H9 (cell line): Measurements from ENCODE around the gene DSCAM. TPM values are rescaled to one million over a fixed set of nuclear protein-coding genes. Genes with fewer than 3 reads are reported as not detected.

ENCODE experiments used
- DNase-seq: peaks from one replicate; pipeline ENCODE4 v3.0.0-alpha.2; 2017
- H2AFZ ChIP-seq: one replicate; pipeline ENCODE4 v1.6.1; 2013; ENCODE audit warnings: mild to moderate bottlenecking, low read length, control low read depth, moderate library complexity
- H2AK5ac ChIP-seq: 2 replicates; pipeline ENCODE4 v1.6.1; 2013; ENCODE audit warnings: low read length, control low read depth, mixed read lengths; ENCODE audit not compliant: insufficient read length
- H2BK120ac ChIP-seq: one replicate; pipeline ENCODE4 v1.6.1; 2013; ENCODE audit warnings: low read depth, mild to moderate bottlenecking, low read length, control low read depth, inconsistent platforms; ENCODE audit not compliant: poor library complexity, severe bottlenecking
- H2BK12ac ChIP-seq: 2 replicates; pipeline ENCODE4 v1.6.1; 2013; ENCODE audit warnings: low read length, control low read depth, mixed read lengths, low read depth; ENCODE audit not compliant: insufficient read length
- H2BK15ac ChIP-seq: 2 replicates; pipeline ENCODE4 v1.6.1; 2013; ENCODE audit warnings: low read depth, low read length, control low read depth
- H2BK20ac ChIP-seq: one replicate; pipeline ENCODE4 v1.6.1; 2013; ENCODE audit warnings: low read depth, mild to moderate bottlenecking, low read length, control low read depth, inconsistent platforms; ENCODE audit not compliant: poor library complexity, severe bottlenecking
- H2BK5ac ChIP-seq: 2 replicates; pipeline ENCODE4 v1.6.1; 2013; ENCODE audit warnings: low read length, control low read depth, mixed read lengths; ENCODE audit not compliant: insufficient read length
- H3K14ac ChIP-seq: 2 replicates; pipeline ENCODE4 v1.6.1; 2013; ENCODE audit warnings: low read length, control low read depth; ENCODE audit not compliant: insufficient read depth
- H3K18ac ChIP-seq: 2 replicates; pipeline ENCODE4 v1.6.1; 2013; ENCODE audit warnings: low read depth, mild to moderate bottlenecking, mixed read lengths, low read length, control low read depth; ENCODE audit not compliant: insufficient read length
- H3K23ac ChIP-seq: 2 replicates; pipeline ENCODE4 v1.6.1; 2013; ENCODE audit warnings: low read length, control low read depth, mixed read lengths, low read depth; ENCODE audit not compliant: insufficient read length
- H3K23me2 ChIP-seq: 2 replicates; pipeline ENCODE4 v1.6.1; 2013; ENCODE audit warnings: low read depth, mild to moderate bottlenecking, mixed read lengths, low read length, control low read depth; ENCODE audit not compliant: insufficient read length, poor library complexity, severe bottlenecking
- H3K27ac ChIP-seq: 2 replicates; pipeline ENCODE4 v1.5.1; 2013; ENCODE audit warnings: low read length, control low read depth, mixed read lengths, low read depth; ENCODE audit not compliant: insufficient read length
- H3K27me3 ChIP-seq: 2 replicates; pipeline ENCODE4 v1.6.1; 2013; ENCODE audit warnings: low read length, control low read depth, inconsistent platforms; ENCODE audit not compliant: insufficient read depth
- H3K4ac ChIP-seq: 2 replicates; pipeline ENCODE4 v1.6.1; 2013; ENCODE audit warnings: low read depth, mild to moderate bottlenecking, control low read depth, inconsistent platforms, low read length, moderate library complexity
- H3K4me1 ChIP-seq: 2 replicates; pipeline ENCODE4 v1.6.1; 2013; ENCODE audit warnings: low read length, control low read depth, inconsistent platforms; ENCODE audit not compliant: insufficient read depth
- H3K4me2 ChIP-seq: 2 replicates; pipeline ENCODE4 v1.6.1; 2013; ENCODE audit warnings: low read length, control low read depth, mixed read lengths; ENCODE audit not compliant: insufficient read length, insufficient read depth
- H3K56ac ChIP-seq: 2 replicates; pipeline ENCODE4 v1.6.1; 2013; ENCODE audit warnings: low read depth, mild to moderate bottlenecking, mixed read lengths, low read length, control low read depth; ENCODE audit not compliant: insufficient read length
- H3K79me1 ChIP-seq: 2 replicates; pipeline ENCODE4 v1.6.1; 2013; ENCODE audit warnings: low read depth, mild to moderate bottlenecking, moderate library complexity, low read length, control low read depth, inconsistent platforms; ENCODE audit not compliant: insufficient read depth, poor library complexity, severe bottlenecking
- H3K79me2 ChIP-seq: 2 replicates; pipeline ENCODE4 v1.6.1; 2013; ENCODE audit warnings: low read length, control low read depth, inconsistent platforms; ENCODE audit not compliant: insufficient read depth
- H3K9ac ChIP-seq: 2 replicates; pipeline ENCODE4 v1.6.1; 2013; ENCODE audit warnings: low read length, control low read depth, mixed read lengths; ENCODE audit not compliant: insufficient read length; ENCODE audit errors: extremely low read depth
- H3K9me3 ChIP-seq: one replicate; pipeline ENCODE4 v1.6.1; 2013; ENCODE audit warnings: low read depth, low read length, inconsistent platforms; ENCODE audit not compliant: control insufficient read depth
- H3T11ph ChIP-seq: one replicate; pipeline ENCODE4 v1.6.1; 2013; ENCODE audit warnings: mild to moderate bottlenecking, low read length, control low read depth, inconsistent platforms
- H4K20me1 ChIP-seq: one replicate; pipeline ENCODE4 v1.6.1; 2013; ENCODE audit not compliant: control insufficient read depth, insufficient read length, insufficient read depth
- H4K5ac ChIP-seq: 2 replicates; pipeline ENCODE4 v1.6.1; 2013; ENCODE audit warnings: low read depth, mild to moderate bottlenecking, mixed read lengths, low read length, control low read depth; ENCODE audit not compliant: insufficient read length
- H4K8ac ChIP-seq: replicated peaks from 2 replicates; pipeline ENCODE4 v1.6.1; 2013; ENCODE audit warnings: low read length, control low read depth, mixed read lengths, low read depth; ENCODE audit not compliant: insufficient read length
- H4K91ac ChIP-seq: 2 replicates; pipeline ENCODE4 v1.6.1; 2013; ENCODE audit warnings: low read depth, mild to moderate bottlenecking, moderate library complexity, mixed read lengths, low read length, control low read depth; ENCODE audit not compliant: insufficient read length
- H3K27ac Mint-ChIP-seq, 3 experiments: 2 replicates in 2 of 3; 3 replicates in 1 of 3; pipeline ENCODE4 v1.8.0; 2020 to 2021; ENCODE audit warnings: mixed read lengths in 3 of 3, mild to moderate bottlenecking in 1 of 3, moderate library complexity in 1 of 3
- H3K27me3 Mint-ChIP-seq: 2 replicates; pipeline ENCODE4 v1.8.0; 2021; ENCODE audit warnings: low read depth, mild to moderate bottlenecking, moderate library complexity, mixed read lengths
- H3K36me3 Mint-ChIP-seq, 3 experiments: 2 replicates in 2 of 3; 3 replicates in 1 of 3; pipeline ENCODE4 v1.8.0; 2020 to 2021; ENCODE audit warnings: low read depth in 3 of 3, mixed read lengths in 3 of 3; ENCODE audit not compliant: insufficient read depth in 1 of 3
- H3K4me1 Mint-ChIP-seq, 2 experiments: 2 replicates each; pipeline ENCODE4 v1.8.0; 2020; ENCODE audit warnings: mixed read lengths in 2 of 2
- H3K4me3 Mint-ChIP-seq, 2 experiments: 2 replicates in 1 of 2; 3 replicates in 1 of 2; pipeline ENCODE4 v1.8.0; 2020 to 2021; ENCODE audit warnings: mild to moderate bottlenecking in 2 of 2, mixed read lengths in 2 of 2, moderate library complexity in 1 of 2
- H3K9me3 Mint-ChIP-seq, 2 experiments: 2 replicates in 1 of 2; 3 replicates in 1 of 2; pipeline ENCODE4 v1.8.0; 2020; ENCODE audit warnings: mild to moderate bottlenecking in 2 of 2, mixed read lengths in 2 of 2, moderate library complexity in 1 of 2
- WGBS: extraction: QIAGEN DNeasy Blood & Tissue Kit; methylation state at CpG from one replicate; pipeline ENCODE4 v1.1.7; 2013; ENCODE audit warnings: missing lambda C conversion rate, low lambda C conversion rate, mixed read lengths; ENCODE audit not compliant: insufficient read length; ENCODE audit errors: extremely low coverage; 5-methylcytosine and 5-hydroxymethylcytosine counted together
- total RNA-seq: library from RNA; stranded (reverse); gene quantifications from 2 replicates; pipeline ENCODE4 v1.2.1, GENCODE V29; 2021
- TF ChIP-seq, protein P1 (sequence below): fragments of 200-600 bp; sonication (generic); conservative IDR thresholded peaks from 3 replicates; pipeline ENCODE4 v1.8.0; 2021; ENCODE audit warnings: antibody characterized with exemption, mild to moderate bottlenecking

DSCAM gene
- total RNA-seq, 1 experiment from 2014 or later: 0.17 TPM

DNA sequence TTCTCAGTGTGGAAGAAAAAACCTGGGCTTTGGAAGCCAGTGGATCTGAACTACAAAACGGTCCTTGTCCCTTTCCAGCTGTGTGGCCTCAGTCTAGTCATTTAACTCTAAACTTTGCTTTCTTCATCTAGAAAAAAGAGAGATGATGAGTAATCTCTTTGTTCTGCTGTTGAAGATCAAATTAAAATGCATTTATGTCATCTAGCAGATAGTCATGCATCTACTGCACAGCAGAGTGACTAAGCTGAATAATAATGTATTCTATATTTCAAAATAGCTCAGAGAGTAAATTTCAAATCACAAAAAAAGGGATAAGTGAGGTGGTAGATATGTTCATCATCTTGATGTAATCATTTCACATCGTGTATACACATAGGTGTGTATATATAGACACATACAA, 473.2 kb downstream of the DSCAM start:
- H3K4me1 Mint-ChIP-seq: no peaks in the 10 kb centered on the region
- H3K27ac Mint-ChIP-seq: no peak overlapping the region
- Histone ChIP-seq H2AFZ (no peak overlapping the region), H4K20me1 (no peaks in the 10 kb centered on the region), H3K79me1 (no peaks in the 10 kb centered on the region), H3K4me2 (no peak overlapping the region), H3K14ac (no peak overlapping the region), H2BK5ac (no peak overlapping the region), H3K23ac (no peak overlapping the region), H3K18ac (no peak overlapping the region), H2BK12ac (no peak overlapping the region), H3K9ac (no peak overlapping the region), H3K4ac (no peak overlapping the region), H4K5ac (no peak overlapping the region), H2AK5ac (no peak overlapping the region), H3K9me3 (no peaks in the 10 kb centered on the region), H4K8ac (no peak overlapping the region), H2BK15ac (no peak overlapping the region), H2BK20ac (no peak overlapping the region), H3T11ph (no peak overlapping the region), H2BK120ac (no peak overlapping the region), H3K79me2 (no peaks in the 10 kb centered on the region), H3K23me2 (no peaks in the 10 kb centered on the region), H4K91ac (no peak overlapping the region), H3K27me3 (no peaks in the 10 kb centered on the region), H3K27ac (no peak overlapping the region), H3K56ac (no peak overlapping the region), H3K4me1 (no peaks in the 10 kb centered on the region)
- no peak overlapping the region for H3K4me3 Mint-ChIP-seq
- no CpG with 5 or more reads among the region's 2 CpGs for WGBS
- peaks cover 5 to 9% of the 10 kb centered on the region in 2 experiments for H3K9me3 Mint-ChIP-seq
- H3K27me3 Mint-ChIP-seq: no peaks in the 10 kb centered on the region; the same call in 1 of the 2 replicates
- peaks cover 0 to 3% (median 0%) of the 10 kb centered on the region in 3 experiments; a peak in 2 of 7 replicates for H3K36me3 Mint-ChIP-seq
- TF ChIP-seq, protein P1, sequence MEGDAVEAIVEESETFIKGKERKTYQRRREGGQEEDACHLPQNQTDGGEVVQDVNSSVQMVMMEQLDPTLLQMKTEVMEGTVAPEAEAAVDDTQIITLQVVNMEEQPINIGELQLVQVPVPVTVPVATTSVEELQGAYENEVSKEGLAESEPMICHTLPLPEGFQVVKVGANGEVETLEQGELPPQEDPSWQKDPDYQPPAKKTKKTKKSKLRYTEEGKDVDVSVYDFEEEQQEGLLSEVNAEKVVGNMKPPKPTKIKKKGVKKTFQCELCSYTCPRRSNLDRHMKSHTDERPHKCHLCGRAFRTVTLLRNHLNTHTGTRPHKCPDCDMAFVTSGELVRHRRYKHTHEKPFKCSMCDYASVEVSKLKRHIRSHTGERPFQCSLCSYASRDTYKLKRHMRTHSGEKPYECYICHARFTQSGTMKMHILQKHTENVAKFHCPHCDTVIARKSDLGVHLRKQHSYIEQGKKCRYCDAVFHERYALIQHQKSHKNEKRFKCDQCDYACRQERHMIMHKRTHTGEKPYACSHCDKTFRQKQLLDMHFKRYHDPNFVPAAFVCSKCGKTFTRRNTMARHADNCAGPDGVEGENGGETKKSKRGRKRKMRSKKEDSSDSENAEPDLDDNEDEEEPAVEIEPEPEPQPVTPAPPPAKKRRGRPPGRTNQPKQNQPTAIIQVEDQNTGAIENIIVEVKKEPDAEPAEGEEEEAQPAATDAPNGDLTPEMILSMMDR: no peak
- no peak for DNase-seq
